Measurements from ENCODE around the gene CFAP157. TPM values are rescaled to one million over a fixed set of nuclear protein-coding genes. Genes with fewer than 3 reads are reported as not detected.

Gene CFAP157
- total RNA-seq, 2 donors from 2014 or later = 0.20 to 0.44 TPM

GRCh38 chr9:127724012-127724411 lies 17.2 kb downstream of the CFAP157 start:
- no peaks in the 10 kb centered on the region for H3K27me3 ChIP-seq (ENCODE audit: control insufficient read depth, insufficient read depth, low read length, poor library complexity, severe bottlenecking)
- no peak overlapping the region for H3K4me3 Mint-ChIP-seq
- H3K27ac Mint-ChIP-seq = no peak overlapping the region
- no peaks in the 10 kb centered on the region for H3K36me3 Mint-ChIP-seq (ENCODE audit: low read depth)
- H3K36me3 ChIP-seq (ENCODE audit: control insufficient read depth, insufficient read depth, low read length) = no peaks in the 10 kb centered on the region
- WGBS, 2 experiments (ENCODE audit: insufficient coverage in 1 of 2, insufficient read length in 1 of 2) = 84 to 87% methylated on average over 12 to 23 of the region's 23 CpGs
- H3K4me3 ChIP-seq (ENCODE audit: low read length) = no peak overlapping the region
- no peaks in the 10 kb centered on the region for H3K4me1 ChIP-seq (ENCODE audit: control insufficient read depth, insufficient read depth, low read length)
- no peak overlapping the region for H3K27ac ChIP-seq (ENCODE audit: low read depth, low read length)
- peak; percentile 64 for DNase-seq
- no peaks in the 10 kb centered on the region for H3K9me3 Mint-ChIP-seq
- no peaks in the 10 kb centered on the region for H3K9me3 ChIP-seq (ENCODE audit: control insufficient read depth, low read length)
- TF ChIP-seq, protein P1, sequence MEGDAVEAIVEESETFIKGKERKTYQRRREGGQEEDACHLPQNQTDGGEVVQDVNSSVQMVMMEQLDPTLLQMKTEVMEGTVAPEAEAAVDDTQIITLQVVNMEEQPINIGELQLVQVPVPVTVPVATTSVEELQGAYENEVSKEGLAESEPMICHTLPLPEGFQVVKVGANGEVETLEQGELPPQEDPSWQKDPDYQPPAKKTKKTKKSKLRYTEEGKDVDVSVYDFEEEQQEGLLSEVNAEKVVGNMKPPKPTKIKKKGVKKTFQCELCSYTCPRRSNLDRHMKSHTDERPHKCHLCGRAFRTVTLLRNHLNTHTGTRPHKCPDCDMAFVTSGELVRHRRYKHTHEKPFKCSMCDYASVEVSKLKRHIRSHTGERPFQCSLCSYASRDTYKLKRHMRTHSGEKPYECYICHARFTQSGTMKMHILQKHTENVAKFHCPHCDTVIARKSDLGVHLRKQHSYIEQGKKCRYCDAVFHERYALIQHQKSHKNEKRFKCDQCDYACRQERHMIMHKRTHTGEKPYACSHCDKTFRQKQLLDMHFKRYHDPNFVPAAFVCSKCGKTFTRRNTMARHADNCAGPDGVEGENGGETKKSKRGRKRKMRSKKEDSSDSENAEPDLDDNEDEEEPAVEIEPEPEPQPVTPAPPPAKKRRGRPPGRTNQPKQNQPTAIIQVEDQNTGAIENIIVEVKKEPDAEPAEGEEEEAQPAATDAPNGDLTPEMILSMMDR (conservative IDR thresholded peaks at IDR 0.05) = no peak
- no peaks in the 10 kb centered on the region for H3K27me3 Mint-ChIP-seq (ENCODE audit: insufficient read depth)
- no peaks in the 10 kb centered on the region for H3K4me1 Mint-ChIP-seq
- no peak overlapping the region for H3K9ac ChIP-seq (ENCODE audit: extremely low read depth, low read length, poor library complexity, severe bottlenecking)

- Histone ChIP-seq H3K4me1 (ENCODE audit: control insufficient read depth, insufficient read depth, low read length) (no peaks in the 10 kb centered on the region), H3K4me3 (ENCODE audit: low read length) (no peak overlapping the region), H3K36me3 (ENCODE audit: control insufficient read depth, insufficient read depth, low read length) (no peaks in the 10 kb centered on the region), H3K9me3 (ENCODE audit: control insufficient read depth, low read length) (no peaks in the 10 kb centered on the region), H3K9ac (ENCODE audit: extremely low read depth, low read length, poor library complexity, severe bottlenecking) (no peak overlapping the region), H3K27me3 (ENCODE audit: control insufficient read depth, insufficient read depth, low read length, poor library complexity, severe bottlenecking) (no peaks in the 10 kb centered on the region), H3K27ac (ENCODE audit: low read depth, low read length) (no peak overlapping the region)
- no peaks in the 10 kb centered on the region for H3K9me3 Mint-ChIP-seq
- no peak for DNase-seq
- no peak overlapping the region for H3K27ac Mint-ChIP-seq
- WGBS, 2 experiments (ENCODE audit: insufficient coverage in 1 of 2, insufficient read length in 1 of 2) = 84 to 85% methylated on average over 5 to 8 of the region's 8 CpGs
- H3K4me3 Mint-ChIP-seq = no peak overlapping the region
- no peaks in the 10 kb centered on the region for H3K36me3 Mint-ChIP-seq (ENCODE audit: low read depth)
- TF ChIP-seq, protein P1 (conservative IDR thresholded peaks at IDR 0.05) = no peak
- H3K4me1 Mint-ChIP-seq = no peaks in the 10 kb centered on the region
- no peaks in the 10 kb centered on the region for H3K27me3 Mint-ChIP-seq (ENCODE audit: insufficient read depth)
Measured at GRCh38 chr9:127726871-127727270, 20.1 kb downstream of the CFAP157 start.

- H3K9ac ChIP-seq (ENCODE audit: extremely low read depth, low read length, poor library complexity, severe bottlenecking) = no peak overlapping the region
- Mint-ChIP-seq H3K9me3 (no peaks in the 10 kb centered on the region), H3K4me1 (no peaks in the 10 kb centered on the region), H3K4me3 (no peak overlapping the region), H3K27me3 (ENCODE audit: insufficient read depth) (no peaks in the 10 kb centered on the region), H3K36me3 (ENCODE audit: low read depth) (no peaks in the 10 kb centered on the region), H3K27ac (no peak overlapping the region)
- TF ChIP-seq, protein P1 (conservative IDR thresholded peaks at IDR 0.05) = no peak
- no peak overlapping the region for H3K27ac ChIP-seq (ENCODE audit: low read depth, low read length)
- no peaks in the 10 kb centered on the region for H3K4me1 ChIP-seq (ENCODE audit: control insufficient read depth, insufficient read depth, low read length)
- DNase-seq = no peak
- H3K9me3 ChIP-seq (ENCODE audit: control insufficient read depth, low read length) = no peaks in the 10 kb centered on the region
- 87 to 89% methylated on average over 7 of the region's 8 CpGs for WGBS, 2 experiments (ENCODE audit: insufficient coverage in 1 of 2, insufficient read length in 1 of 2)
- H3K27me3 ChIP-seq (ENCODE audit: control insufficient read depth, insufficient read depth, low read length, poor library complexity, severe bottlenecking) = no peaks in the 10 kb centered on the region
- H3K4me3 ChIP-seq (ENCODE audit: low read length) = no peak overlapping the region
- no peaks in the 10 kb centered on the region for H3K36me3 ChIP-seq (ENCODE audit: control insufficient read depth, insufficient read depth, low read length)
Measured at GRCh38 chr9:127728808-127729207, 22.0 kb downstream of the CFAP157 start.
